GM13976 (cell line): ENCODE data around the gene OSER1.

Experiments used
- DNase-seq: peaks from one replicate; pipeline ENCODE4 v3.0.0; 2012; ENCODE audit warnings: low spot score
- CTCF ChIP-seq: IDR thresholded peaks from 2 replicates; pipeline ENCODE4 v1.5.1; 2012; ENCODE audit warnings: borderline replicate concordance, mild to moderate bottlenecking; ENCODE audit not compliant: insufficient read depth; ENCODE audit errors: extremely low read depth, missing control alignments, control extremely low read depth
- in situ Hi-C: fragments of 300-500 bp; cut with MboI; formaldehyde crosslinking; loops from one replicate; pipeline ENCODE4 v1.12.0; 2022; ENCODE audit warnings: low sequenced_read_pairs, mixed read lengths, inconsistent platforms; ENCODE audit not compliant: unreplicated experiment

The OSER1 gene

DNA sequence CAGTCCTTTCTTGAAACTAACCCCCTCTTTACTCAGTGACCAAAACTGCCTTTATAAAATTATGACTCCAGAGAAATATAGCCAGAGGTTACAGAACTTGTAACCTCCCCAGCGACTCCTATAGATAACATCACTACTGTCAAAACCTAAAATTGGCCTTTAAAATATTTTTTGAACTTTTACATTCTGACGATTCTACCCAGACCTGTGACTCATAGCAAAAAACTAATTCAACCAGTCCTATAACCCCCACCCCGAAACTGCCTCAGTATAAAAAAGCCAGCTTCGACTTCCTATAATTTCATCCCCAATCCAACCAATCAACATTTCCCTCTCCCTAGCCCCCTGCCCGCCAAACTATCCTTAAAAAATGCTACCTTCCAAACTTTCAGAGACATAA, 37.5 kb downstream of the OSER1 start:
- no peak for TF ChIP-seq CTCF
- in situ Hi-C loops, result no loop called here
- no peak for DNase-seq

DNA sequence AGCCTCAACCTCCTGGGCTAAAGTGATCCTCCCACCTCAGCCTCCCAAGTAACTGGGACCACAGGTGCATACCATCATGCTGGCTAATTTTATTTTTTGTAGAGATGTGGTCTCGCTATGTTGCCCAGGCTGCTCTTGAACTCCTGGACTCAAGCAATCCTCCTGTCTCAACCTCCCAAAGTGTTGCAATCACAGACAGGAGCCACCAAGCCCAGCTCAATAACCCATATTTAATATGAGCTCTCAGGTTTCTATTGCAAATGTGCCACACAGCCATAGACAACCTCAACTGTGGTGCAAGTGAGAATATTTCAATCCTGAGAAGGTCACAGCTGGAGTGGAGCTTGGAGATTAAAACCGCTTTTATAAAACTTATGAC, 38.0 kb downstream of the OSER1 start:
- in situ Hi-C loops, result no loop called here
- TF ChIP-seq CTCF, result no peak
- no peak for DNase-seq

DNA sequence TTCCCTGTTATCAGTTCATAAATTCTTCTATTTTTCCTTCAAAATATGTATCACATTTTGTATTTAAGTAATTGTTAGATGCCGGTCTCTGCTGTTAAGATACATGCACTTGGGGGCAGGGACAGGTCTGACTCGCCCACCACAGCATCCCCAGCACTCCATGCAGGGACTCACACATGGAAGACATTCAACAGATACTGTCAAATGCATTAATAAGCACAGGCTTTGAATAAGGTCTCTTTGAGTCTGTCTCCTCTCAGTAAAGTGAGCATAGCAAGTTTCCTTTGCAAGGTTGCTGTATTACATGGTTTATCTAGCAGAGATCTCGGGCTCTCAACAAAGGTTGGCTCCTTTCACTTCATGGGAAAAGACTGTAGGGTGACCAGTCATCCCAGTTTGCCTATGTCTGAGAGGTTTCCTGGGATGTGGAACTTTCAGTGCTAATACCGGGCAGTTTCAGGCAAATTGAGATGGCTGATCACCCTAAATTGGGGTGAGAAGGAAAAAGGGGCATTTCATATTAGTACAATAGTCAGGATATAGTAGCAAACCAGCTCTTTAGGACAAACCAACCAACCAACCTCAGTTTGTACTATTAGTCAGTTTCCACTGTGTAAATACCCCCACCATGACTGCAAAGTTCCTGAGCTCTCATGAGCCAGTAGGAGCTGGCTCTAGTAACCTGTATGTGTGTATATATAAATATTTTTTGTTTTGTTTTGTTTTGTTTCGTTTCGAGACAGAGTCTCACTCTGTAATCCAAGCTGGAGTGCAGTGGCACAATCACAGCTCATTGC, 38.6 kb downstream of the OSER1 start:
- in situ Hi-C loops, result no loop called here
- no peak for DNase-seq
- TF ChIP-seq CTCF, result no peak

DNA sequence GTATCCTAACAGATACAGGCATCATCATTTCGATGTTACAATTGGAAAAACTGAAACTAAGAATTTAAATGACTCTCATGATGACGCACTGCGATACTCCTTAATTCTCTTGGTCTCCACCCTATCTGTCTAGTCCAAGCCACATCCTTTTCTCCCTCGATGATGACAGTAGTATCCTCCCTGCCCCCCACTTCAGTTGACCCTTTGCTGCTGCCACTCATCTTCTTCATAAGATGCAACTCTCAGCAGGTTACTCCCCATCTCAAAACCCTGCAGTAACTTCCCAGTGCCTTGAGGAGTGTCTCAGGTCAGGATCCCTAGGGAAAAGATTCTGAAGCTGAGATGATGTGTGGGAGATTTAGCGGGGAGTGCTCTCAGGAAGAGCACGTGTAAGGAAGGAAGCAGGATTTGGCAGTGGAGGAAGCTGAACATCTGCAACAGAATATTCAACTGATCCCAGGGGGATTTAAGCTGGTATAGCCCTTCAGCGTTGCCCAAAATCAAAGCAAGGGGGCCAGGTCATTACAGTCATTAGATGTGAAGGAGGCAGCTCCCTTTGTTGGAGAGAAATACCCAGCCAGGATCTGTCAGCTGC, 39.7 kb downstream of the OSER1 start:
- DNase-seq, result no peak
- no peak for TF ChIP-seq CTCF
- in situ Hi-C loops, result no loop called here

DNA sequence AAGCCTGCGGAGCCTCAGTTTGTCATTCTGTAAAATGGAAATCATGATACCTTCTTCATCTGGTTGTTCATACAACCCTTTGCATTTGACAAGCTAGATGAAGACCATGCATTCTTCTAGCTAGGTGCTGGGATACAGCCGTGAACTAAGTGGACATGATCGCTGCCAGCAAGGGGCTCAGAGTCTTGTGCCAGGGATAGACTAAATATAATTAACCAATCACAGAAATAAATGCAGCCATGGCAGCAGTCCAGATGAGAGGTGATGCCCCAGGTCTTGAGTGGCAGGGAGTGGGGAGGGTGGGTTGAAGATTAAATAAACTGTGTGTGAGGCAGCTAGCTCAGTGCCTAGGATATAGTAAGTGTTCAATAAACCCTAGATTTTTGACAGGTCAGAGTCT, 42.8 kb downstream of the OSER1 start:
- TF ChIP-seq CTCF, result no peak
- in situ Hi-C loops, result no loop called here
- DNase-seq, result no peak

DNA sequence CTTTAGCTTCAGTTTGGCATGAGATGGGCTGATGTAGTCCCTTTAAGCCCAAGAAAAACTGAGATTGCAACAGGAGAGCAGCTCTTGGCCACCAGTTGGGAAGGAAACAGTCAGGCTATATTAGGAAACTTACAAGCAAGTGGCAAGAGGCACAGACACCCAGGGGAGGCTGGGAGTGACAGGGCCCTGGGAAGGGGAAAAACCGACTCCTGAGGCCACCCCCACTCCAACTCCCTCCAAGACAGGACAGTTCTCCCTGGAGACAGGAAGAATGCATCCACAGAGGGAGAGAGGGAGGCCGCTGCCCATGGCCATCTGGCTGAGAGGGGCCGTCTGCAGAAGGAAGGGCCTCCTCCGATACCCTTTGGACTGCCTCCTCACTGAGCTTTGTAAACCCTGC, 44.1 kb downstream of the OSER1 start:
- in situ Hi-C loops, result no loop called here
- no peak for DNase-seq
- no peak for TF ChIP-seq CTCF
